DMS 273 (cell line): ENCODE measurements around the gene ZNF804B.

Source experiments
- DNase-seq: peaks from one replicate; lab custom pipeline; 2025; ENCODE audit not compliant: unreplicated experiment; lab: John Stamatoyannopoulos, UW

ZNF804B gene

DNA sequence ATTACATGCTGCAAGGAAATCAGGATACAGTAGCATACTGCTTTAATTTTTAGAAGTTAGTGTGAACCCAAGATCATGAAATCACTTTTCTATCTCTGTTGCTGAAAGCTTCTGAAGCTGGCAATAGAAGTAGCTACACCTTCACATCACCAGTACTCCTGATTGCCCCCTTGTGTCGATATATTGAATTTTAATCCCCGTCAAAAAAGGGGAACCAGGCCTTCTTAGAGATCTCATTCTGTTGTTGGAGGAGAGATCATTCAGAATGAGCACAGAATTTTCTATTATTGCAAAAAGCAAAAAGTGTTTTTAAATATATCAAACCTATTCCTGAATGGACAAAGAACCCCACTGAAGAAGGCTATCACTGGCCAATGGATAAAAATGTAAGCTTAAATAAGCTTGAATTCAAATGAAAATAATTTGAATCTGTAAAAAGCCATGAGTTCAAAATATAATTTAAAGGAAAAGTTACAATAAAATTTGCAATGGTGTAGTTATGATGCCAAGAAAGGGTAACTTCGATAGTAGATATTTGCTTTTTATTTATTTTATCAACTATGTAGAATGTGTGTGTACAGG is 75.7 kb downstream of the ZNF804B start:
- DNase-seq: peak; percentile 79

- DNase-seq: no peak
Measured at GRCh38 chr7:88842201-88842600, 82.7 kb downstream of the ZNF804B start.

- DNase-seq: no peak
Measured at GRCh38 chr7:88845091-88845490, 85.6 kb downstream of the ZNF804B start.

- DNase-seq: no peak
Measured at GRCh38 chr7:88851220-88851619, 91.7 kb downstream of the ZNF804B start.

- no peak for DNase-seq
Measured at GRCh38 chr7:88859288-88859687, 99.8 kb downstream of the ZNF804B start.

DNA sequence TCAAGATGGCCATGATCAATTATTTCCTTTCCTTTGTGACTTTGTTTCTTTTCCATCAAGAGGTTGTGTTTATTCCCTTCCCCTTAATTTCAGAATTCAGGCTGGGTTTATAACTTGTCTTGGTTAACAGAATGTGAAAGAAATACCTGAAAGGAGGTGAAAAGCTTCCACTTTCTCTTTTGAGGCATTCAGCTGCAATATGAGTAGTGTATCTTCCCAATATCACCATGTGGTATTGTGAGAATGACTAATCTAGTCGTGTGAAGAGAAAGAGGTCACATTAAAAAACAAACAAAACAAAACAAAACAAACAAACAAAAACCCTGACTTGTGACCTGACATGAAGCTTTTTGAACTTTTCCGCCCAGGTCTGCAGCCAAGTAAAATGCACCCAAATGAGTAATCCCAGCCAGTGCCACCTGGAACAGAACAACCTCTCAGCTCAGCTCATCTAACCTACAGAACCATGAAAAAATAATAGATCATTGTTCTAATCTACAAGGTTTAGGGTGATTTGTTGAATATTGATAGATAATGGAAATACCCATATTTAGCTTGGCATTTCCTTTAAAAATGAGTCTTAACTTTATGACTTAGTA is 106.9 kb downstream of the ZNF804B start:
- DNase-seq: no peak

- no peak for DNase-seq
Measured at GRCh38 chr7:88867158-88867557, 107.7 kb downstream of the ZNF804B start.

GRCh38 chr7:88868456-88868855 is 109.0 kb downstream of the ZNF804B start:
- no peak for DNase-seq

DNA sequence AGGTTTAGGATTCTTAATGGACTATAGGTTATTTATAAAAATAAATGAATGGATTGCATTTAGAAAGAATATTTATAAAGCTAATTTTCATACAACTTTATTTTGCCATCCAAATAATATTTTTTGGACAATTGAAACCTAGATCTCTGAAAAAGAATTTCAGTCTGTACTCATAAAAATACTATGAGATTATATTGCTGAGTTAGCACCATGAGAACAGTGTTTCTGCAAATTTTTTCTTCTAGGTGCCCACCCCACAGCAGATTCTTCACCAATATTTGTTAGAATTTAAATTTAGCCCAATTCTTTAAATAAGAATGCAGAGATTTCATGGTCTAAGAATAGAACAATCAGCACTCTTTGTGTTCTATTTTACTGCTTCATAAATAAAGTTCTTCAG is 121.6 kb downstream of the ZNF804B start:
- no peak for DNase-seq

GRCh38 chr7:88885131-88885530 is 125.6 kb downstream of the ZNF804B start:
- no peak for DNase-seq

GRCh38 chr7:88888684-88889083 is 129.2 kb downstream of the ZNF804B start:
- no peak for DNase-seq

DNA sequence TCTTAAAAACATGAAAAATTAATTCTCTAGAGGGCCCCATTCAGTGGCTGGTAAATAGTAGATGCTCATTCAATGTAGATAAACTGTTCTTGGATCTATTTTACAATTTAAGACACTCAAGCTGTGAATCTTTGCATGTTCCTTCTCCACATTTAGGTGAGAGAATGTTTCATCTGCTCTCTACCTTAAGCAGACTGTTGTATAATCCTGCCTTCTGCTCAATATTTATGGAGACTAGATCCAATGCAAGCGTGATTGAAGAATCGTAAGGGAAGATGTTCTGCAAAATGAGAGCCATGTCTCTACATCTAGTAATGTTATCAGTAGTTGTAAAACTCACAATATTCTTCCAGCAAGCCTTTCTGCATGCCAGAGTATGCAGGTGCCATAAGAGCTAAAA is 151.0 kb downstream of the ZNF804B start:
- DNase-seq: no peak

DNA sequence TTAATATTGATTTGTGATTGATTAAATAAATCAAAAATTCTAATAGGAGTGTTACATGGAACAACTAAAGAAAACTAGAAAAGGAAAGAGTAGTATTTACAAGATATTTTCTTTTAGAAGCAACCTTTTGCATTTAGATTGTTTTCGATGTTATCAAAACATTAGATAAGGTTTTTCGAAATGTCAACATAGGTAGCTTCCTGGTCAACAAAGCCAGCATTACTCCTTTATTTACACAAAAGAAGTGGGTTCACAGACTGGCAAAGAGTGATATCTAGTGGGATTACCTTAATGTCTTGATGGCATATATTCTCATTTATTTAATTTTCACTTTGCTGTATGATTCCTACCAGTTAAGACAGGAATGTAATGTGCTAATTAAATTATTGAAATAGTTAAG is 153.4 kb downstream of the ZNF804B start:
- no peak for DNase-seq

DNA sequence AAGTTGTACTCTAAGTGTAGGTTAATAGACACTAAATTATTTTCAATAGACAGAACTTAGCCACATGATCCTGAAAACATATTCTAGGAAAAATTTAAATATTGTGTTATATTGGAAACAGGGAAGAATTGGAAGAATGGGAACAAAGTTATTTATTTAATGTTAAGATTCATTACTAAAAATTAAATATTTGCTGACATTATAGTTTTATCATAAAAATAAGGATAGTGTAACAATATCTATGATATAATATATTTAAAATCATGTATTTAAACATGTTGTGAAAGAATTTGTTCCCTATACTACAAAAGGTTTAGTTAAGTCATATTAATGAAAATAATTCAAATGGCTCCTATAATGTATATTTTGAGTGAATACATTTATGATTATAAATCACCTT is 156.1 kb downstream of the ZNF804B start:
- DNase-seq: no peak

DNA sequence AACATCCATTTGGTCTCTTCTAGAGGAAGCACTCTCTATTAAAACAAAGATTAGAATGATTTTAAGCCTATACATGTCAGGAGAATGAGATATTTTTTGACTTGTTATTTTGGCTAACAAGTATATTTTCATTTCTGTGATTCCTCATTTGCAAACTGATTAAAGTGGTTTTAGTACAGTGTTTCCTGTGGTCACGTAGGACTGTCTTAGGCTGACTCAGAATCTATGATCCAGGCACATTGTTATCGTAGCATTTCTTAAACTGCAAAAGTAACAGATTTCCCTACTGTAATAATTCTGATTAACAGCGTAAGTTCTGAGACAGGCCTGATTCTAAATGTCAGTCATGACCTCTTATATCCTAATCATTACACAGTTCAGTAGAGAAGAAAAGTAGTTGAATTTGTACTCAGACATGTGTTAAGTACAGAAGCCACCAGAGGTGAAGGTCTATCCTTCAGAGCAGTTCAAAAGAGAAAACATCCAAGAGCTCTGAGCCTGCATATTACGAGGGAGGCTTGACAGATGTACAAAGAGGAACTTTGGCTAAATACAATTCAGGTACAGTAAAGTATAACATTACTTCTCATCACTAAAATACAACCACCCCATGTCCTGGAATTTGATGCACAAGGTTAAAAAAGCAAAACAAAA is 160.1 kb downstream of the ZNF804B start:
- DNase-seq: no peak

GRCh38 chr7:88922944-88923343 is 163.4 kb downstream of the ZNF804B start:
- DNase-seq: no peak

DNA sequence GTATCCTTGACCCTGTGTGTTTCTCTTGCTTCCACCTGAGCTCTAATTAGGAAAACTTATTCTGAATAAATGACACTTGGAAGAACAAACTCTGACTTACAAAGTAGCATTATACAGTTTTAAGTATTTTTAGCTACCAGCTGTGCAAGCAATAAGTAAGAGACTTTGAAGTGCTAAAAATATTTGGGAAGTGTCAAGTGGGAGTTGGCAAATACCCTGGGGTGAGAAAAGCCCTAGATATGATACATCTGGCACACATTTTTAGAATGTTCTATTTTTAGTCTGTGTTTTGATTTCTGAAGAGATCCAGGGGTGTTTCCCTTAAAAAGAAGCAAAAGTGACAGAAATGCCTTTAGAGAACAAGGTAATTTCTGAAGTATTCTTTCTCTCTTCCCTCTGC is 168.8 kb downstream of the ZNF804B start:
- no peak for DNase-seq

- no peak for DNase-seq
Measured at GRCh38 chr7:88929719-88930118, 170.2 kb downstream of the ZNF804B start.

DNA sequence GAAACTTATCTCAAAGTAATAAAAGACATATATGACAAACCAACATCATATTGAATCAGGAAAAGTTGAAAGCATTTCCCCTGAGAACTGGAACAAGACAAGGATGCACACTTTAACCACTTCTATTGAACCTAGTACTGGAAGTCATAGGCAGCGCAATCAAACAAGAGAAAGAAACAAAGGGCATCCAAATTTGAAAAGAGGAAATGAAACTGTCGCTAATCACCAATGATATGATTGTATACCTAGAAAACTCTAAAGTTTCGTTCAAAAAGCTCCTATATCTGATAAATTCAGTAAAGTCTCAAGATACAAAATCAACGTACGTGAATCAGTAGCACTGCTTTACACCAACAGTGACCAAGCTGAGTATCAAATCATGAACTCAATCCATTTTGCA is 173.8 kb downstream of the ZNF804B start:
- DNase-seq: no peak

GRCh38 chr7:88942815-88943501 is 183.5 kb downstream of the ZNF804B start:
- no peak for DNase-seq

- DNase-seq: no peak
Measured at GRCh38 chr7:88951826-88952225, 192.3 kb downstream of the ZNF804B start.

DNA sequence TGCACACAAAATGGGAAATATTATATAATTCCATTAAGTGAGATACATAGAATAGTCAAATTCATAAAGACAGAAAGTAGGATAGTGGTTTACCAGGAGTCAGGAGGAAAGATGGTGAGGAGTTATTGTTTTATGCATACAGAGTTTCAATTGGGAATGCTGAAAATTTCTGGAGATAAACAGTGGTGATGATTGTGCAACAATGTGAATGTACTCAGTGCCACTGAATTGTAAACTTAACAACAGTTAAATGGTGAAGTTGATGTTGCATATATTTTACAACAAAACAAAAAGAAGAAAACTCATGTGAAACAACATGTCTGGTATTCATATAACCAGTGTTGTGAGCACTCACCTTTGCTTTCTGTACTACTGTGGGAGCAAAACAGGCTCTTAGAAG is 204.9 kb downstream of the ZNF804B start:
- DNase-seq: no peak
